HepG2 (cell line): Measurements from ENCODE around the gene ITIH3. TPM values are rescaled to one million over a fixed set of nuclear protein-coding genes. Genes with fewer than 3 reads are reported as not detected.
A peak's percentile ranks its signal among the peaks of the same experiment; 100 is the strongest.

Experiments
- BRD4 ChIP-seq: sonication (generic); formaldehyde crosslinking; IDR thresholded peaks from 2 replicates; pipeline ENCODE4 v1.4.0; 2020; ENCODE audit warnings: missing genetic modification reagents
- CAMTA2 ChIP-seq: sonication (generic); formaldehyde crosslinking; IDR thresholded peaks from 2 replicates; pipeline ENCODE4 v1.4.0; 2020; ENCODE audit warnings: mild to moderate bottlenecking, missing genetic modification reagents, borderline replicate concordance
- CENPT ChIP-seq: sonication (generic); formaldehyde crosslinking; IDR thresholded peaks from 2 replicates; pipeline ENCODE4 v1.8.0; 2022; ENCODE audit warnings: low read depth, mild to moderate bottlenecking, moderate library complexity, missing genetic modification reagents
- CTCF ChIP-seq: sonication (generic); formaldehyde crosslinking; IDR thresholded peaks from 2 replicates; pipeline ENCODE4 v1.5.0; 2020; ENCODE audit warnings: mild to moderate bottlenecking, missing genetic modification reagents, moderate library complexity
- DMAP1 ChIP-seq: IDR thresholded peaks from 2 replicates; pipeline ENCODE4 v1.6.1; 2016
- DRAP1 ChIP-seq: IDR thresholded peaks from 2 replicates; pipeline ENCODE4 v1.6.1; 2016; ENCODE audit warnings: missing genetic modification reagents, missing compliant biosample characterization
- GABPB1 ChIP-seq: IDR thresholded peaks from 2 replicates; pipeline ENCODE4 v1.6.1; 2016; ENCODE audit warnings: mild to moderate bottlenecking, missing genetic modification reagents, moderate library complexity, missing compliant biosample characterization
- HIC2 ChIP-seq: sonication (generic); formaldehyde crosslinking; IDR thresholded peaks from 2 replicates; pipeline ENCODE4 v1.9.0; 2022; ENCODE audit warnings: low read depth, missing genetic modification reagents
- KAT7 ChIP-seq: IDR thresholded peaks from 2 replicates; pipeline ENCODE4 v1.6.1; 2018; ENCODE audit warnings: borderline replicate concordance, missing compliant biosample characterization
- MXI1 ChIP-seq: IDR thresholded peaks from 3 replicates; pipeline ENCODE4 v1.6.1; 2012; ENCODE audit warnings: low read depth, low read length, inconsistent platforms, borderline replicate concordance
- NRL ChIP-seq: sonication (generic); formaldehyde crosslinking; IDR thresholded peaks from 2 replicates; pipeline ENCODE4 v1.5.0; 2020; ENCODE audit warnings: missing genetic modification reagents, mild to moderate bottlenecking, moderate library complexity, borderline replicate concordance
- POLR2A ChIP-seq, 2 experiments: IDR thresholded peaks; 2 replicates each; pipeline ENCODE4 v1.6.1; 2011; ENCODE audit warnings: low read depth in 2 of 2, low read length in 2 of 2, mild to moderate bottlenecking in 1 of 2, moderate library complexity in 1 of 2; ENCODE audit not compliant: insufficient read depth in 1 of 2
- RARA ChIP-seq: IDR thresholded peaks from 2 replicates; pipeline ENCODE4 v1.6.1; 2016; ENCODE audit warnings: missing genetic modification reagents, missing compliant biosample characterization
- SIN3A ChIP-seq: IDR thresholded peaks from 2 replicates; pipeline ENCODE4 v1.6.1; 2011; ENCODE audit warnings: low read depth, mild to moderate bottlenecking, control low read depth, low read length, borderline replicate concordance
- THAP11 ChIP-seq: IDR thresholded peaks from 2 replicates; pipeline ENCODE4 v1.6.1; 2016; ENCODE audit warnings: missing biosample characterization, missing genetic modification reagents
- ZNF136 ChIP-seq: sonication (generic); formaldehyde crosslinking; IDR thresholded peaks from 2 replicates; pipeline ENCODE4 v1.8.1; 2022; ENCODE audit warnings: low read depth, mild to moderate bottlenecking, moderate library complexity, missing genetic modification reagents
- ZNF333 ChIP-seq: sonication (generic); formaldehyde crosslinking; IDR thresholded peaks from 2 replicates; pipeline ENCODE4 v1.4.0; 2020; ENCODE audit warnings: mild to moderate bottlenecking, missing genetic modification reagents, borderline replicate concordance
- ZNF572 ChIP-seq: sonication (generic); formaldehyde crosslinking; IDR thresholded peaks from 2 replicates; pipeline ENCODE4 v1.5.1; 2020; ENCODE audit warnings: mild to moderate bottlenecking, missing genetic modification reagents
- ZNF687 ChIP-seq: sonication (generic); formaldehyde crosslinking; IDR thresholded peaks from 2 replicates; pipeline ENCODE4 v1.5.1; 2020; ENCODE audit warnings: mild to moderate bottlenecking, missing genetic modification reagents, moderate library complexity
- ZNF768 ChIP-seq: sonication (generic); formaldehyde crosslinking; IDR thresholded peaks from 2 replicates; pipeline ENCODE4 v1.4.0; 2020; ENCODE audit warnings: missing genetic modification reagents
- ZNF891 ChIP-seq: sonication (generic); formaldehyde crosslinking; IDR thresholded peaks from 2 replicates; pipeline ENCODE4 v1.5.0; 2020; ENCODE audit warnings: mild to moderate bottlenecking, missing genetic modification reagents
- polyA plus RNA-seq, 8 experiments: library from polyadenylated mRNA; depleted of rRNA in 3 of 8; stranded (reverse) in 7 of 8; unstranded in 1 of 8; fragments of >200 nt; fragmentation: Illumina TruSeq in 4 of 8; extraction: Trizol in 4 of 8; gene quantifications; 2 replicates each; pipeline versions ENCODE4 v1.2.1 to v1.2.3, GENCODE V29; 2011 to 2016; ENCODE audit warnings: low read depth in 4 of 8, missing spikeins in 1 of 8, mixed read lengths in 1 of 8; ENCODE audit not compliant: insufficient read depth in 1 of 8
- total RNA-seq, 5 experiments: library from RNA; depleted of rRNA; stranded (reverse); fragments of >200 nt; fragmentation: Illumina TruSeq; extraction: Trizol; gene quantifications; 2 replicates each; pipeline ENCODE4 v1.2.3, GENCODE V29; 2016; ENCODE audit warnings: low read depth in 1 of 5

The ITIH3 gene
- total and polyA plus RNA-seq, 2 of the 13 experiments (the other 11 are each of a cell fraction or from before 2014, with no cell fraction given), result 105 to 632 TPM

- no peak for TF ChIP-seq SIN3A
- peak; percentile 70; the same call in 1 of the 2 replicates for TF ChIP-seq ZNF768 (CRISPR knock-in tag)
- no peak for TF ChIP-seq DMAP1 (CRISPR knock-in tag)
- 0 out of 2 replicates have a peak, but pooled peaks have one; percentile 65 for TF ChIP-seq NRL (CRISPR knock-in tag)
- TF ChIP-seq CAMTA2 (CRISPR knock-in tag), result 0 out of 2 replicates have a peak, but pooled peaks have one; percentile 59
- TF ChIP-seq DRAP1 (CRISPR knock-in tag), result no peak
- 0 out of 2 replicates have a peak, but pooled peaks have one; percentile 22 for TF ChIP-seq GABPB1 (CRISPR knock-in tag)
- 0 out of 2 replicates have a peak, but pooled peaks have one; percentile 42 for TF ChIP-seq KAT7 (CRISPR knock-in tag)
- no peak for TF ChIP-seq THAP11 (CRISPR knock-in tag)
- no peak for TF ChIP-seq ZNF572 (CRISPR knock-in tag)
- TF ChIP-seq CTCF (CRISPR knock-in tag), result peak; percentile 39
- peak; percentile 40; the same call in 1 of the 2 replicates for TF ChIP-seq RARA
- no peak for TF ChIP-seq ZNF136 (CRISPR knock-in tag)
- TF ChIP-seq HIC2 (CRISPR knock-in tag), result peak; percentile 18; the same call in 1 of the 2 replicates
- TF ChIP-seq CENPT (CRISPR knock-in tag), result 0 out of 2 replicates have a peak, but pooled peaks have one; percentile 15
- TF ChIP-seq MXI1, result no peak
- peak in 1 of 2 experiments; percentile 32; a peak in 1 of 4 replicates for TF ChIP-seq POLR2A (IDR thresholded peaks at IDR 0.05; ENCODE audit: insufficient read depth in 1 of 2, low read depth in 2 of 2, low read length in 2 of 2)
- no peak; the same call in 1 of the 2 replicates for TF ChIP-seq BRD4 (CRISPR knock-in tag)
- peak; percentile 64 for TF ChIP-seq ZNF687 (CRISPR knock-in tag)
- TF ChIP-seq ZNF891 (CRISPR knock-in tag), result 0 out of 2 replicates have a peak, but pooled peaks have one; percentile 36
- 0 out of 2 replicates have a peak, but pooled peaks have one; percentile 47 for TF ChIP-seq ZNF333 (CRISPR knock-in tag)
- TF ChIP-seq, all 625 proteins: peak for 19
These were observed 20.4 kb upstream of the ITIH3 start (continued) for GRCh38 chr3:52774066-52774713.
